Globus pallidus (tissue), 1 donor: Measurements from ENCODE around the gene FADS6.

Experiments used
- DNase-seq: peaks from one replicate; pipeline ENCODE4 v3.0.0-alpha.2; 2015; ENCODE audit warnings: low spot score

Gene FADS6

DNA sequence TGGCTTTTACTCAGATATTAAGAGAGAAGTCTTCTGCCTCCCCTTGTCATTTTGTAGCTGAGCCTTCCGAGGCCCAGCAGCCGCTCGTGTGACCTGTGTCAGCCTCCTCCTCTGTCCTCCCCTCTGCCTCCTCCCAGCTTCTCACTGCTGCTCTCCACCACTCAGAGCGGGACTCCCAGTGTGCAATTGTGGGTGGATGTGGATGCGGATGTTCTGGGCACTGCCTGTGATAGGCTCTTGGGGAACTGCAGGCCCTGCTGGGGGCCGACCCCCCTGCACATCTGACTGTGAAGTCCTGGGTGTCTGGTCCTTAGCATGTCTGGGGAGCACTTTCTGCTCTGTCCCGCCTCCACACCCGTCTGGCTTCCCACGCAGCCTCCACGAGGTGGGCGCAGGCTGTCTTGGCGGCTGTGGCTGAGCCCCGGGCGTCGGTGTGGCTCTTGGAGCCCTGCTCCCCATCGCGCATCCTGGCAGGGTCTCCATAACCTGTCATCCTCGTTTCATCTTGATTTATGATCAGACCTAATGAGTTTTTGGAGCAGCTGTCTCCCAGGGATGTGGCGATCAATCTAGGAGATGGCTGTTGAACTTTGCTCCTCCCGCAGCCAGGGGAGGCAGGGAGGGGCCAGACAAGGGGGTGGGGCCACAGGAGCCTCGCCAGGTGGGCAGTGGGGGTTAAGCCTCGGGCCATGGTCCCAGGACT lies 61.8 kb downstream of the FADS6 start:
- DNase-seq: no peak

- no peak for DNase-seq
Measured at GRCh38 chr17:74830861-74831260, 62.6 kb downstream of the FADS6 start.

DNA sequence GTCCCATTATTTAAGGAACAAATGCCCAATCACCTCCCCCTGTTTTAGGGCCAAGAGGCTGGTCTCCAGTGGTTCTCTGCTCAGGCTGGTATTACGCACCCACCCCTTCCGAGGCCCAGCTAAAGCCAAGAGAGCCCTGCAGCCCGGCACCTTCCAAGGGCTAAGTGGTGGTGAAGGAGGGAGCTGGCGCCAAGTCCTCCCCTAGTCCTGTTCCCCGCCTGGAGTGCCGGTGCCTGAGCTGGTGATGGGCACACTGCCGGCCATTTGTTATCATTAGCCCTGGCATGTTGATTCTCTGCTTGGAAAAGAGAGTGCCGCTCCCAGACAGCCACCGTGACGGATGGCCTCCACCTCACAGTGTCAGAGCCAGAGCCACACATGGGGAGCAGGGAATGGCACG lies 65.6 kb downstream of the FADS6 start:
- DNase-seq: no peak
